ENCODE data around the gene NPDC1.
A peak's percentile ranks its signal among the peaks of the same experiment; 100 is the strongest.

Gene NPDC1

GRCh38 chr9:137046088-137046787 lies at the start of gene NPDC1:
Gene NPDC1 (minus strand): TSS chr9:137046177. CDS start chr9:137045989, 188 bp downstream.
- DNase-seq = peak; percentile 90

GRCh38 chr9:137089232-137089947 lies 43.4 kb upstream of the NPDC1 start:
- no peak for DNase-seq

- DNase-seq = no peak
These were observed 42.1 kb upstream of the NPDC1 start for GRCh38 chr9:137088121-137088520.

GRCh38 chr9:137087409-137087925 lies 41.5 kb upstream of the NPDC1 start:
- no peak for DNase-seq

- DNase-seq = peak; percentile 99
These were observed 40.8 kb upstream of the NPDC1 start, which contains the start of gene MAN1B1 for GRCh38 chr9:137086531-137087408. Gene MAN1B1 (plus strand): TSS chr9:137086985. CDS start chr9:137087000, 15 bp downstream.

- no peak for DNase-seq
These were observed 40.0 kb upstream of the NPDC1 start for GRCh38 chr9:137085920-137086530.

GRCh38 chr9:137084526-137084925 lies 38.5 kb upstream of the NPDC1 start:
- no peak for DNase-seq

- DNase-seq = no peak
These were observed 37.5 kb upstream of the NPDC1 start for GRCh38 chr9:137083394-137084004.

- no peak for DNase-seq
These were observed 36.9 kb upstream of the NPDC1 start for GRCh38 chr9:137082925-137083290.

- DNase-seq = no peak
These were observed 36.4 kb upstream of the NPDC1 start for GRCh38 chr9:137082222-137082924.

GRCh38 chr9:137080260-137081122 lies 34.5 kb upstream of the NPDC1 start:
- no peak for DNase-seq

- no peak for DNase-seq
These were observed 33.4 kb upstream of the NPDC1 start for GRCh38 chr9:137079401-137079787.

- DNase-seq = no peak
These were observed 32.9 kb upstream of the NPDC1 start for GRCh38 chr9:137078701-137079400.

GRCh38 chr9:137077758-137078693 lies 32.0 kb upstream of the NPDC1 start:
- no peak for DNase-seq

- peak; percentile 54 for DNase-seq
These were observed 31.2 kb upstream of the NPDC1 start, which contains the start of gene UAP1L1 for GRCh38 chr9:137077010-137077747. Gene UAP1L1 (plus strand): TSS chr9:137077517. CDS start chr9:137077533, 16 bp downstream.

- DNase-seq = no peak
These were observed 30.6 kb upstream of the NPDC1 start for GRCh38 chr9:137076636-137077009.

GRCh38 chr9:137075275-137075775 lies 29.3 kb upstream of the NPDC1 start:
- DNase-seq = no peak

All from NCI-H774 (cell line).